Measurements from ENCODE around the gene ARHGEF2.

Gene ARHGEF2

DNA sequence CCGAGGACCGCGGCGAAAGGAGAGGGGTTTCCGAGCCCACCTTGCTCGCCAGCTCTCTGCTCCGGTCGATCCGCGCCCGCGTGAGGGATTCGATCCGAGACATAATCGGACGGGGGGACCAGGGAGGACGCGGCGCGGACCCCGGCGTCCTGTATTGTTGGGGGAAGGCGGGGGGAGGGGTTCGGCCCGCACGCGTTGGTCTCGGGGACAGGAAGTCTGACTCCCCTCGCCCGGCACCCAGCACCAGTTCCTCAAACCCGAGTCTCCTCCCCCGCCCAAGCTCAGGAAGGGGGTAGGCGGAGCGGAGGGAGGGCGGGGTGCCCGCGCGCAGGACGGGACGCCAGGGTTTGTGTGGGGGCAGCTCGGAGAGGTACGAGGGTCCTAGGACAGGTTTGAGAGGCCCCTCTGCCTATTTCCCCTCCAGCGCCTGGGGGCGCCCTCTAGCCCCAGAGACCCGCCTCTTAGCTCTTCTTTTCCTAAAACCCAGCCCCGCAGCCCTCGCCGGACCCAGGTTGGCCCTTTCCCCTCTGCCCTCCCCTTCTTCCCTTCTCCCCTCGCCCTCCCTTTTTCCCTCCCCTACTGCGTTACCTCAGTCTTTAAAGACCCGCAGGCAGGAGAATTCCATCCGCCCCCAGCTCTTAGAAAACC lies at the start of gene ARHGEF2:
TSS of gene ARHGEF2 (minus strand) at position 223 of the 648 bp plus-strand sequence. CDS start at position 103, 120 bp downstream.
- peak; percentile 89 for DNase-seq (ENCODE audit: low spot score)

DNA sequence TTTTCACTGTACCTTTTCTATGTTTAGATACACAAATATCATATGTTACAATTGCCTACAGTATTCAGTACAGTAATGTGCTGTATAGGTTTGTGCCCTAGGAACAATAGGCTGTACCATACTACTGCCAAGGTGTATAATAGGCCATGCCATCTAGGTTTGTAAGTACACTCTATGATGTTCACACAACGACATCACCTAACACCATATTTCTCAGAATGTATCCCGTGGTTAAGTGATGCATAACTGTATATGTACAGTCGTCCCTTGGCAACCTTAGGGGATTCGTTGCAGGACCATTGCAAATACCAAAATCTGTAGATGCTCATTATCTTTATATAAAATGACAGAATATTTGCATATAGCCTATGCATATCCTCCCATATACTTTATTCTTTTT lies 48.2 kb upstream of the ARHGEF2 start:
- no peak for DNase-seq (ENCODE audit: low spot score)

DNA sequence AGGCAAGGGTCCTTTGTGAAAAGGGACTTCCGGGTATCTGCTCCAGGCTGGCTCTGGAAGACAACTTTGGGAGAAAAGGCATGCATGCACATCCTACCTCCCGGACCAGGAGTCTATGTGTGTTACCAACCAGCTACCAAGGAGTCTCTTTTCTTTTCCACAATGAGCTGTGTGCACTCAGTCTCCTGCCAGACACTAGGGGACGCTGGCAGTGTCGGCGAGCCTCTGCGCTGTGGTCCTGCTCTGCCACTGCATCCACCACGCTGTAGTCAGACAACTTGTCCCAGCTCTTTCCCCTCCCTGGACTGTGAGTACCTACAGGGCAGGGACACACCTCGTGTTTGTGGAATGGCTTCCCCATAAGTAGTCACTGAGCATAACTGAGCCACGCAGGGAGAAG lies 47.5 kb upstream of the ARHGEF2 start:
- peak; percentile 84 for DNase-seq (ENCODE audit: low spot score)

DNA sequence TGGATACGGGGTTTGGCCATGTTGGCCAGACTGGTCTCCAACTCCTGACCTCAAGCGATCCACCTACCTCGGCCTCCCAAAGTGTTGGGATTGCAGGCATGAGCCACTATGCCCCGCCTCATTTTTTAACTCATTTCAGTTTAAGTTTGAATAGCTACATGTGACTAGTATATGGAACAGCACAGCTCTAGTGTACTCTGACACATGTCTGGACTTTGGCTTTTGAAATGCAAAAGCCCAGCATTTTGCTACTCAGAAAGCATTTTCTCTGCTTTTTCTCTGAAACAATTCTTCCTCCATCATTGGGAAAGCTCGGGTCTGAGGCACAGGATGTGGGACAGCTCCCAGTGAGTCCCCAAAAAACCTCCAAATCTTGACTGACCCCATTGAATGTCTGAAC lies 46.5 kb upstream of the ARHGEF2 start:
- DNase-seq (ENCODE audit: low spot score) = no peak

DNA sequence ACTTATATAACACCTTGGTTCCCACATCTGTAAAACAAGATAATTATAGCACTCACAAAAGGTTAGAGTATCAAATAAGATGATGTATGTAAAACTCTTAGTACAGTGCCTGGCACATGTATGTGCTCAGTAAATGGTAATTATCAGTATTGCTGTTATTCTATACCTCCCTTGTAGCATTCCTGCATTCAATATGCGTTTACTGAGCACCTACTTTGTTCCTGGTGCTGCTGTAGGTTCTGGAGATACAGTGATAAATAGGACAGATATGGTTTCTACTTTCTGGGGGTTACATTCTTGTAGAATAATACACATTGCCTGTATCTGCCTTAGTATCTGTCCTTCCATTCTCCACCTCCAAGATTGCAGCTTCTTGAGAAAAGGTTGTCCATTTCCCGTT lies 43.6 kb upstream of the ARHGEF2 start:
- no peak for DNase-seq (ENCODE audit: low spot score)

DNA sequence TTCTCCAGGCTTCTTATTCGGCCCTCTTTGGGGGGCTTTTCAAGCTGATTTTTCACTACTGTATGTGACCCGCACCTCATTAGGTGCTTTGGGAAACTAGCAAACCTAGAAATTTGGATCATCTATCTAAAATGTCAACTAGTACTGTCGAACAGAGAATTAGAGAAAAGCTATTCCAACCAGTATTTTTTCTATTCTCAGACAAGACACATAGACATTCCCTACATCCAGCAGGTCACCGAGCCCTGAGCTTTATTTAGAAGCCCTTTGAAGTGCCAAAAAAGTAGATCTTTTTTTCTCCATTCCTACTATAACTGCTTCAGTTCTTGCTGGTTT lies 42.7 kb upstream of the ARHGEF2 start:
- DNase-seq (ENCODE audit: low spot score) = no peak

DNA sequence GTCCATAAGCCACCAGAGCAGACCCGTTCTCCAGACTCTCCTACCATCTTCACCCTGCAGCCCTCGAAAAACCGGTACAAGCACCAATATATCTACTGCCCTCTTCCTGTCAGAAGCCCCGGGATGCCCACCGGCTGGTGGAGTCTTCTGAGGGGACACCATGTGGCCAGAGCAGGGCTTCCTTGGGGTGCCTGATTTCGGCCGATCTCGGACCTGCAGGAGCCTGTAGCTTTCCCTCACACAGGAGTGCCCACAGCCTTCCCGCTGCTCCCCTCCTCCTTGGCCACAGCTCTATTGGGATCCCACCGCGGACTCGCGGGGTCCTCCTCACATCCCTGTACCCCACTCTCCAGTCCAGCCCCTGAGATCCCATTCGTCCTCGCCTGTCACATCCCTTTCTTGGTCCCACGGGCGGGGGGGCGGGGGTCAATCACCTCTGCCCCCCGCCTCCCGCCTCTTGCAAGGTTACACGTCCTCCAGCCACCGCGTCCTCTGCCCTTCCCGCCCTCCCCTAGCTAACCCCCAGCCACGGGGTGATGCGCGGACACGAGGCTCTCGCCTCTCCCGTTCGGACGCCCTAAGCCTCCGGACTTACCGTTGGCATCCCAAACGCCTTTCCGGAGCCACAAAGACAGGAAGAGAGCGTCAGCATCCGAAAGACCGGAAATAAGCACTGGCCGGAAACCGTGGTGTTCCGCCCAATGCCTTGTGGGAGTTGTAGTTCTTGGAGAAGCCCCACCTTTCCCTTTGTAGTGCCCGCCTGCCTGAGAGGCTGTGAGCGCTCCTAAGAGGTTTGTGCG lies 42.1 kb upstream of the ARHGEF2 start, which contains the start of gene SSR2:
TSS of gene SSR2 (minus strand) at position 659 of the 800 bp plus-strand sequence. CDS start 784 bp downstream, outside the sequence.
- peak; percentile 96 for DNase-seq (ENCODE audit: low spot score)

DNA sequence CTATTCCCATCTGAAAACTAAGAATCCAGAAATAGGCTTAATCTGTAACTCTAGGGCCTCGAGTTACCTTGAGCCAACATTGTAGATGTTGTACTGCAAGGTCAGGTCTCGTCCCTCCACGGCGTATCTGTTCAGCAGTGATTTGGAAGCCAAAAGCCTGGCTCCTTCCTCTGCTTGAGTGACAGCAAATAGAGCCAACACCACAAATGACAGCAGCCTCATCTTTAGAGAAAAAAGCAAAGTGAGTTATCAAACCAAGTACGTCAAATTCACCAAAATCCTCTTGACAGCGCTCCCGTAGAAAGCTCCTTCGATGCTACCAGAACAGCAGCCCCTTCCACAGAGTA lies 41.6 kb upstream of the ARHGEF2 start:
- DNase-seq (ENCODE audit: low spot score) = no peak

DNA sequence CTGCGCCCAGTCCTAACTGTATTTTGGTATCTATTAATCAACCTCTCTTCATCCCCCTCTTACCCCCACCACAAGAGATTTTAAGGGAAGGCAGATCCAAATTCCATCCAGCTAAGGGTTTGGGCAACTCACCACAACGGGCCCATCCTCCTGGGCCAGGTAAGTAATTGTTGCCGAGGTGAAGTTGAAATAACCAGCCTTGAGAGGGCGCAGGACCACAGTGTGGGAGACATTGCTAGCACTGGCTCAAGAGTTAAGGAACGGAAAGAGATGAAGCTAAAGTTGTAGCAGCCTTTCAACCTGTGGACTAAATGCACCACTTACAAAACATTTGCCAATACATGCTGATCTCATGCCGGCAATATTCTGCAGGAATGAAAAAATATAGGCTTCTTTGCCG lies 36.5 kb upstream of the ARHGEF2 start:
- no peak for DNase-seq (ENCODE audit: low spot score)

DNA sequence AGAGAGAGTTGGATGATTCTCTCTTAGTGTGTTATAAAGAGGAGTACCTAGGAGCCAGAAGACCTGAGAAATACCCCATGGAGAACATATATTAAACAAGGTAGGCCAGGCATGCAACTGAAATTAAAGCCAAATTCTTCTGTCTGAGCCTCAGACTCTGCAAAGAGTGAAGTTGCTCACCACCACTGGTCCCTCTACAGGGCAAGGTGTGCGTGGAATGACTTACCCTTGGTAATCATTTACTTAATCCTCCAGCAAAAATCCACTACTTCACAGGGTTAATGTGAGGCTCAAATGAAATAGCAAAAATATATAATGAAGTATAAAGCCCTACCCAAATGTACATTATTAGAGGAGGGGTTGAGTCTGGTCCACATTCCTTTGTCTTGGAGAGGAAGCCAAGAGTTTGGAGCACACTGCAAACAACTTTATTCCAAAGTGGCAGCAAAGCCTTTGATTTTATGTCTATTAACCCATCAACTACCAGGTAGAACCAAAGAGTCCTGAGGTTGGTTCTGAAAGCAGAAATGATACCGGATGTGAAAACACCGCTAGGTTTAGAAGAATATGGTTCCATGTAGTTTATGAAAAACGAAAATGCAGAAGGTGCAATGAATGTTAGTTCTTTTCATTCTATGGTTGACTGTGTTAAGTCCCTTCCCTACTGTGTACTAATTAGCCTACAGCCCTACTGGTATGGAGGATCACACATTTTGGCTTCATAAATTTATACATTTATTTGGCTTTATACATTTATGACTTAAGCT lies 33.9 kb upstream of the ARHGEF2 start:
- DNase-seq (ENCODE audit: low spot score) = no peak

DNA sequence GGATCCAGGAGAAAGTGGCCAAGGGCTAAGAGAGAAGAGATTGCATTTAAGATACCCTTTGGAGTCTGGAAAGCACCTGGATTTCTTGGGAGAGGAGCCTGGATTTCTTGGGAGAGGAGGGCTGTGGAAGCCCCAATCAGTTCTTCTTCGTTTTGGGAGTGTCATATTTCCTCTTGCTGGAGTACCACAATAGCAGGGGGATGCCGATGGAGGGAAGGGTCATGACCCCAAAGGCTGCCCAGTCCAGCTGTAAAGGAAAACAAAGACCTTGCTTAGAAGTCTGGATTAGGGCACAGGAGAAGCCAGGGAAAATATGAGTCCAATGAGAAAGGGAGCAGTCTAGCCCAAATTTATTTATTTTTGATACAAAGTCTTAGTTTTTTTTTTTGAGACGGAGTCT lies 31.1 kb upstream of the ARHGEF2 start:
- DNase-seq (ENCODE audit: low spot score) = no peak

DNA sequence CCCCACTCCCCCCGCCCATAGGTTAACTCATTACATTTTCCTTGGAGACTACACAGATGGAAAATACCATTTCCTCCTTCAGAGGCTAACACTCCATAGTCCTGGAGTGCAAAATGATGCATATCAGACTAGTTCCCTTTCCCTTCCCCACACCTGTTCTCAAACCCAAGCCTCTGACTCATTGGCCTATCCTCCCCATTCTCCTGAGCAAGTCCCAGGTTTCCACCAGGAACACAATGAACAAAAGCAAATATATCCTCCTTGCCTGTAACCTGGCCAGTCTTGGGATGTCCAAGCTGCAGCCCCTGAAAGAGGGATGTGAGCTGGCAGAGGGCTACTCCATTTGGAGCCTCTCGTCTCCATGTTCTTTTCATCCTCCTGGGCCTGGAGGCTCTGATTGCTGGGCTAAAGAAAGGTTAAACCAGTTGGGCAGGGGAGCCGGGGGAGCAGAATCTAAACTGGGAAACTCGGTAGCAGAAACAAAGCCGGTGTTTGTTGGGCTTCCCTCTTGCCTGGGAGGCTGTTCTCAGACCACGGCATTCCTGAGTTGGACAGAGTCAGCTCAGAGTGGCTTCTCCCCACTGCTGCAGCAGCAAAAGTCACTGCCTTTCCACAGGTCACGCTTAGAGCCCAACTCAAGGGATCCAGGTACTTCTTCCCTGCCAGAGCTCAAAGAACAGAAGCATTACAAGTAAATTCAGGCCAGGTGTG lies 28.5 kb upstream of the ARHGEF2 start:
- no peak for DNase-seq (ENCODE audit: low spot score)

DNA sequence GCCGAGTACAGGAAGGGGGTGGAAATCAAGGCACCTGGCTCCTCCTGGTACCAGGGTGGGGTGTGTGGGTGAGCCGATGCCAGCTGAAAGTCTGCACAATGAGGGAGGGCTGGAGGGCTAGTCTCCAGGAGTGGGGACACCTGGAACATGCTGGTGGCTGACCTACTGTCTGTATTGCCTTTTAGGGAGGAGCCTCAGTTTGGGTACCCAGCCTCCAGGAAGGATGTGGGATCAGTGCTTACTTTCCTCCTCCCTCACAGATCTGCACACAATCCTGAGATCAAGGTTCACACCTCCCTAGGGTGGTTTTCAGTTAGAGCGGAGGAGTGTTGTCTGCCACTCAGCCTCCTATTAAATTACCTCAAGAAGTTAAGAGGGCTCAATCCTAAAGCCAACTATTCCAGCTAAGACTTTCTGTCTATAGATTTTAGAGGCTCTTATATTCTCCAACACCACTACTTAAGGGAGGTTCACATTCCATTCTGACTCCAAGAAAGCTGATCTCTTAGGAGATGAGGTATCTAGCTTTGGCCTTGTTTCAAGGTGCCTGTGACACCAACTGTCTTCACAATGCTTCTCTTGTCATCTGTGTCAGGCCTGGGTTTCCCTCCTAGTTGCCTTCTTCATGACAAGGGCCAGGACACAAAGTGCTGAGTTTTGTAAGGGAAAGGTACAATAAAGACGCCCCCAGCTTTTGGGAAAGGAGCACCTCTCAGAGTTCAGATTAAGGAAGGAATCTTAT lies 26.7 kb upstream of the ARHGEF2 start:
- DNase-seq (ENCODE audit: low spot score) = no peak

DNA sequence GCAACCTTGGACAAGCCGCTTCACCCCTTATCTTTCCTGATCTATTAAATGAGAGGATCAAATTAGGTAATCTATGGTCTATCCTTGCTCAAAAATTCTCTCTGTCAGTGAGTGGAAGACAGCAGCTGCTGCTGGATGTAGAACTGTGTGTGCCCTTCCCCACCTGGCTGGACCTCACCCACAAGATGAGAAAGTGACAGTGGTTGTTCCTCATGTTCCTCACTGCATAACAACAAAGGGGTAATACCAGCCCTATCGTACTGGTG lies 25.5 kb upstream of the ARHGEF2 start:
- DNase-seq (ENCODE audit: low spot score) = no peak

DNA sequence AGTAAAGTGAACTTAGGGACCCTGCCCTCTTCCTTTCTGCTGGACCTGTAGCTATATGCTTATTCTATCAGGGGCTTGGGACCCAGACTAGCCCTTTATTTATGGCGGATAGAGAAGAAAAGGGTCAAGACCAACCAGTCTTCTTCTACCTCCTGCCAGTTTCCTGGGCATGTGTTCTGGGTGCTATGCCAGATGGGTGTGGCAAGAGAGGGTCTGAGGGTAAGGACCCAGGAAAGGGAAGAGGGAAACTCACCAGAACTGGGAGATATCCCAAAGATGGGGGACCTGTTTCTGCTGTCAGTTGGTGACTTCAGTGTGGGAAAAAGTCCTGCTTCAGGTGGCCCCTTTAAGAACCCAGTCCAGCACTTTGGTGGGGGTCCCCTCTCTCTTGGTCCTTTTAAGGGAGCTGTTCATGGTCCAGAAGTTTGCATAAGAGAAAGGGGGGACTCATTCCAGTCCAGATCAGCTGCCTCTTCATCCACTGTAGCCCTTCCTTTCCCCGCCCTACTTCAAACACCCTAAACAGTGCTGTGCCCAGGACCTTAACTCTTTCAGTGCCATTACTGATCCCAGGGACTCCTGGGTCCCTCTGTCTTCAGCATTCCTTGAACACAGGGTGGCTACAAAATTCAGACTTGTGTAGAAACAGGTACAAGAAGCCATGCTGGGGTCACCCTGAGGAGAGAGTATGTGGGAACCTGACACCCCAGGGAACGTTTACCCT lies 24.0 kb upstream of the ARHGEF2 start:
- no peak for DNase-seq (ENCODE audit: low spot score)

DNA sequence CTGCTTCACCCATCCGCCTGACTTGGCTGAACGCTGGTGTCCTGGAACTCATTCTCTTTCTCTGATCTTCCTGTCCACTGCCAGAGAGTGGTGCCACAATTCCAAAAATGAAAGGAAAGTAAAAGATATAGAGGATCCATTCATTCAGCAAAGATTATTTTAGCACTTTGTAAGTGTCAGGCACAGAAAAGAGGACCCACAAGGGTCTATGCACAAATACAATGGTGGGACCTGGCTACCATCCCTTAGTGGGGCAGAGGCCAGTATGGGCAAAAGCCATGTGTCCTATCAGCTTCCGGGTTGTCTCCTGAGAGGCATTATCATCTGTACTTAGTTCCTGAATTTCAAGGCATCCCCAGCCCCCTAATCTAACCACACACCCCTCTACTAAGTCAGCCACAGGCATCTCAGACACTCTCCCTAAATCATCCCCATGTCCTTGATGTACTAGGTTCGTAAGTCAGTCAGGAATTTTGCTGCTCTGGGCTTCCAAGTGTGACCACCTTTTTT lies 23.4 kb upstream of the ARHGEF2 start:
- DNase-seq (ENCODE audit: low spot score) = no peak

DNA sequence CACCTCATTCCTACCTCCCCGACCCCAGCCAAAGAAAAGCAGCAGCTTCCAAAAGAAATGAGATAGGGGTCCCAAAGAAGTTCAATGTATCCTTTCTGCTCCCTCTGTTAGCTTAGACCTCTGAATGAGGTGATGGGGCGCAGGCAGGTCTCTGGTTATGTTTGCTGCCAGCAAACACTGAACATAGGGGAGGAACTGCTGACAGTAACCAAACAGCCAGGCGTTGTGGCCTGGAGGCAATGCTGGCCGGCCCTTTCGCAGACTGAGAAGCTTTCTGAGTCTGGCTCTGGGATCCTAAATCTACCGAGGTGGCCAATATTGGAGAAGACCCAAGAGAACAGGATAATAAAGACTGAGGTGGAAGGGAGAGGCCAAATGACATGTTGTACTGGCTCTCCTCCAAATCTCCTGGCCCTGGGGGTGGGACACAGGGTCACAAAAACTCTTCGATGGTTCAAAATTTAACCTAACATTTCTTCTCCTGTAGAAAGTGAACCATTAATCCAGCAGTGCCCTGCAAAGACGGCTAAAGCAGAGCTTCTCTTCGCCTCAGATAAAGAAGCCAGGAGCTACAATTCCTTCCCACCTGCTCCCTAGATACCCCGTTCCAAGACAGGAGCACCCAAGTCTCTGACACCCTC lies 22.8 kb upstream of the ARHGEF2 start:
- no peak for DNase-seq (ENCODE audit: low spot score)

DNA sequence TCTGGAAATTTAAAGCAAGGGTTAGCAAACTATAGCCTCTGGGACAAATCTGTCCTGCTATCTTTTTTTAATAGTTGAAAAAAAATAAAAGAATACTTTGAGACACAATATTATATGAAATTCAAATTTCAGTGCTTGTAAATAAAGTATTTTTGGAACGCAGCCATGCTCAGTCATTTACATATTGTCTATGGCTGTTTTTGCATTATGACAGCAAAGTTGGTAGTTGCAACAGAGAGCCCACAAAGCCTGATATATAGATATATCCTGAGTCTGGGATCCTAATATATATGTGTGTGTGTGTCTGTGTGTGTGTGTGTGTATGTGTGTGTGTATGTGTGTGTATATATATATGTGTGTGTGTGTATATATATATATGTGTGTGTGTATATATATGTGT lies 21.6 kb upstream of the ARHGEF2 start:
- no peak for DNase-seq (ENCODE audit: low spot score)

DNA sequence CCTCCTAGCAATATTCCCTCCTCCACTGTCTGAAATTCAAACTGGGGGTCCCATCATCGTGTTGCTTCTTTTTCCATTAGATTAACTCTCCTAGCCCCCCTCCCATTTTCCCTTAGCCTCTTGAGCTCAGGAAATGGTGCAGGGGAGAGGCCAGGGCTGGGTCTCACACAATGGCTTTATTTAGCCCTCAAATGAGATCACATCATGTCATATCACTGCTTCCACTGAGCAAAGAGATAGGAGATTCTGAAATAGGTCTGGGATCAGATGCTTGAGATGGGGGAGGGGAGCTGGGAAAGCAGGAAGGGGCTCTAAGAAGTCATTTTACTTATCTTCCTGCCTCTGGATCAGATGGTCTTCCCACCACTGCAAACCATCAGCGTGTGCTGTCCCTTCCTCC lies 17.8 kb upstream of the ARHGEF2 start:
- no peak for DNase-seq (ENCODE audit: low spot score)

DNA sequence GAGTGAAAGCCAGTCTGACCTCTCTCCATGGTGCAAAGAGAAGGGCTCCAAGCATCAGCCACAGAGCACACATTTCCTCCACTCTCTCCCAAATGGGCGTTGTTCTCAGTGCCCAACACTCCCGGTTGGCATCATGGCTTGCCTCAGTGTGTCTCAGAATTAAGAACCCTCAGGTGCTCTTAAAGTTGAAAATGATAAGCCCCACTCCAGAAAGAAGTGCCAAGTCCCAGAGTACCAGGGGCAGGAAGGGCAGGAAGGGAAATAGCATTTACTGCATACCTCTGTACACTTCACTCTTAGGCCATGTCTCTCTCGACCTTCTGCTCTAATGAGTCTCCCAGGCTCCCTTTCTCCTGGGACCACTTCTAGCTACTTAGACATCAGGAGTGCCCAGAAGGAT lies 15.2 kb upstream of the ARHGEF2 start:
- DNase-seq (ENCODE audit: low spot score) = no peak

Data from iPS-NIHi11 (cell line).